H1 (cell line): ENCODE data around the gene SLC22A14. TPM values are rescaled to one million over a fixed set of nuclear protein-coding genes. Genes with fewer than 3 reads are reported as not detected.

Experiments used
- CTCF ChIA-PET: fragments of 300-600 bp; sonication (Branson Sonifier 250); formaldehyde crosslinking; loops from one replicate; lab custom pipeline; 2021; ENCODE audit not compliant: partially characterized antibody; lab: Charles Lee
- POLR2A ChIA-PET: fragments of 300-600 bp; sonication (Branson Sonifier 250); formaldehyde crosslinking; loops from one replicate; lab custom pipeline; 2021; ENCODE audit warnings: inconsistent platforms; ENCODE audit not compliant: partially characterized antibody; lab: Charles Lee
- DNase-seq, 2 experiments: peaks; one replicate each; pipeline versions ENCODE4 v3.0.0 to v3.0.0-alpha.2; 2010 to 2022; ENCODE audit warnings: low spot score in 2 of 2, low read depth in 1 of 2, mixed read lengths in 1 of 2
- FAIRE-seq: peaks from 2 replicates; lab custom pipeline; 2011; peaks lifted over from hg19 to GRCh38; lab: Jason Lieb, UNC
- H2AFZ ChIP-seq: 2 replicates; pipeline ENCODE4 v1.8.1; 2012; ENCODE audit warnings: low read length, inconsistent platforms
- H2AK5ac ChIP-seq: 2 replicates; pipeline ENCODE4 v1.6.1; 2013; ENCODE audit warnings: low read depth, low read length
- H2BK120ac ChIP-seq: replicated peaks from 2 replicates; pipeline ENCODE3; 2013; ENCODE audit warnings: low read depth, low read length, inconsistent platforms
- H2BK12ac ChIP-seq: 2 replicates; pipeline ENCODE4 v1.6.1; 2013; ENCODE audit warnings: low read depth, low read length
- H2BK15ac ChIP-seq: 2 replicates; pipeline ENCODE4 v1.6.1; 2013; ENCODE audit warnings: low read length
- H2BK20ac ChIP-seq: 2 replicates; pipeline ENCODE4 v1.6.1; 2013; ENCODE audit warnings: low read length
- H2BK5ac ChIP-seq: 2 replicates; pipeline ENCODE4 v1.6.1; 2013; ENCODE audit warnings: low read depth, low read length
- H3K14ac ChIP-seq: 2 replicates; pipeline ENCODE4 v1.6.1; 2013; ENCODE audit warnings: inconsistent platforms; ENCODE audit not compliant: insufficient read length
- H3K18ac ChIP-seq: 2 replicates; pipeline ENCODE4 v1.6.1; 2013; ENCODE audit warnings: low read length; ENCODE audit errors: extremely low read depth
- H3K23ac ChIP-seq: 2 replicates; pipeline ENCODE4 v1.6.1; 2013; ENCODE audit warnings: inconsistent platforms; ENCODE audit not compliant: insufficient read length
- H3K23me2 ChIP-seq: 2 replicates; pipeline ENCODE4 v1.6.1; 2013; ENCODE audit warnings: low read depth, low read length
- H3K27ac ChIP-seq: 2 replicates; pipeline ENCODE4 v1.6.1; 2011; ENCODE audit warnings: low read depth, low read length, inconsistent platforms
- H3K27me3 ChIP-seq, 4 experiments: replicated peaks in 1 of 4; 1 replicate in 1 of 4; 2 replicates in 3 of 4; pipeline versions ENCODE4 v1.6.1 to v1.8.1; 2011 to 2013; ENCODE audit warnings: low read length in 3 of 4, mild to moderate bottlenecking in 3 of 4, inconsistent platforms in 2 of 4, mixed read lengths in 2 of 4, moderate library complexity in 1 of 4; ENCODE audit not compliant: control insufficient read depth in 3 of 4, insufficient read depth in 3 of 4; ENCODE audit errors: extremely low read depth in 1 of 4
- H3K36me3 ChIP-seq, 4 experiments: 2 replicates each; pipeline versions ENCODE4 v1.6.1 to v1.8.1; 2011 to 2013; ENCODE audit warnings: mild to moderate bottlenecking in 4 of 4, low read length in 3 of 4, moderate library complexity in 2 of 4, control low read depth in 1 of 4, inconsistent platforms in 1 of 4; ENCODE audit not compliant: insufficient read depth in 4 of 4, control insufficient read depth in 2 of 4
- H3K4ac ChIP-seq: replicated peaks from 2 replicates; pipeline ENCODE3; 2013; ENCODE audit warnings: low read length, low read depth, mixed read lengths, inconsistent platforms; ENCODE audit not compliant: insufficient read length
- H3K4me1 ChIP-seq, 4 experiments: replicated peaks in 1 of 4; 1 replicate in 1 of 4; 2 replicates in 3 of 4; pipeline versions ENCODE4 v1.6.1 to v1.8.1; 2011 to 2013; ENCODE audit warnings: low read length in 3 of 4, inconsistent platforms in 2 of 4, mixed read lengths in 1 of 4; ENCODE audit not compliant: insufficient read depth in 4 of 4, control insufficient read depth in 3 of 4
- H3K4me2 ChIP-seq, 2 experiments: 2 replicates each; pipeline versions ENCODE4 v1.6.1 to v1.8.1; 2011 to 2013; ENCODE audit warnings: low read depth in 2 of 2, low read length in 2 of 2, control low read depth in 1 of 2, inconsistent platforms in 1 of 2, mild to moderate bottlenecking in 1 of 2; ENCODE audit not compliant: insufficient read depth in 1 of 2
- H3K4me3 ChIP-seq, 4 experiments: fragments of 200-600, 300-600 bp in 1 of 4; sonication (generic), shearing (Covaris generic), sonication (Bioruptor Twin) in 1 of 4; 2 replicates each; pipeline versions ENCODE4 v1.5.1 to v1.8.1; 2011 to 2016; ENCODE audit warnings: low read length in 4 of 4, low read depth in 3 of 4, control low read depth in 2 of 4, inconsistent platforms in 2 of 4, mild to moderate bottlenecking in 2 of 4, mixed read lengths in 1 of 4, moderate library complexity in 1 of 4; ENCODE audit not compliant: insufficient read depth in 2 of 4; ENCODE audit errors: extremely low read depth in 1 of 4
- H3K56ac ChIP-seq: replicated peaks from 2 replicates; pipeline ENCODE3; 2013; ENCODE audit warnings: low read depth, mild to moderate bottlenecking, mixed read lengths, low read length, inconsistent platforms; ENCODE audit not compliant: insufficient read length
- H3K79me1 ChIP-seq: 2 replicates; pipeline ENCODE4 v1.6.1; 2013; ENCODE audit warnings: low read depth, low read length, control low read depth
- H3K79me2 ChIP-seq, 2 experiments: 2 replicates each; pipeline versions ENCODE4 v1.6.1 to v1.8.1; 2012 to 2013; ENCODE audit warnings: low read length in 2 of 2, mild to moderate bottlenecking in 2 of 2, inconsistent platforms in 1 of 2; ENCODE audit not compliant: insufficient read depth in 2 of 2, control insufficient read depth in 1 of 2
- H3K9ac ChIP-seq, 4 experiments: replicated peaks in 1 of 4; 1 replicate in 1 of 4; 2 replicates in 3 of 4; pipeline versions ENCODE4 v1.6.1 to v1.8.1; 2011 to 2013; ENCODE audit warnings: low read depth in 3 of 4, low read length in 3 of 4, control low read depth in 2 of 4, mild to moderate bottlenecking in 2 of 4, moderate library complexity in 2 of 4, inconsistent platforms in 1 of 4; ENCODE audit errors: extremely low read depth in 1 of 4
- H3K9me3 ChIP-seq, 2 experiments: 2 replicates each; pipeline versions ENCODE4 v1.6.1 to v1.8.1; 2012 to 2013; ENCODE audit warnings: mild to moderate bottlenecking in 2 of 2, moderate library complexity in 2 of 2, control low read depth in 1 of 2, inconsistent platforms in 1 of 2, low read depth in 1 of 2, low read length in 1 of 2, mixed read lengths in 1 of 2; ENCODE audit not compliant: insufficient read depth in 2 of 2
- H4K20me1 ChIP-seq, 2 experiments: replicated peaks in 1 of 2; 2 replicates each; pipeline versions ENCODE3 to v1.8.1; 2011 to 2013; ENCODE audit warnings: inconsistent platforms in 2 of 2, low read length in 2 of 2, mild to moderate bottlenecking in 1 of 2; ENCODE audit not compliant: insufficient read depth in 2 of 2, control insufficient read depth in 1 of 2
- H4K5ac ChIP-seq: 2 replicates; pipeline ENCODE4 v1.6.1; 2013; ENCODE audit warnings: low read length, low read depth, mixed read lengths, inconsistent platforms; ENCODE audit not compliant: insufficient read length
- H4K8ac ChIP-seq: 2 replicates; pipeline ENCODE4 v1.8.0; 2013; ENCODE audit warnings: mild to moderate bottlenecking, moderate library complexity, low read length, inconsistent platforms; ENCODE audit not compliant: insufficient read depth; ENCODE audit errors: extremely low read depth
- H4K91ac ChIP-seq: replicated peaks from 2 replicates; pipeline ENCODE3; 2013; ENCODE audit warnings: low read length, mixed read lengths, inconsistent platforms; ENCODE audit not compliant: insufficient read length
- CHD1 ChIP-seq: IDR thresholded peaks from 2 replicates; pipeline ENCODE4 v1.6.1; 2012; ENCODE audit warnings: low read depth, low read length, improper control_type of control experiment
- JUN ChIP-seq: IDR thresholded peaks from 2 replicates; pipeline ENCODE4 v1.6.1; 2011; ENCODE audit warnings: low read depth, mild to moderate bottlenecking, improper control_type of control experiment, low read length
- RNF2 ChIP-seq: fragments of 200-900, 300-1000 bp; sonication (generic); IDR thresholded peaks from 2 replicates; pipeline ENCODE4 v1.7.1; 2016; ENCODE audit warnings: borderline replicate concordance, low read depth, mild to moderate bottlenecking, antibody characterized with exemption, low read length; ENCODE audit not compliant: poor library complexity, severe bottlenecking; ENCODE audit errors: missing control alignments
- SIRT6 ChIP-seq: IDR thresholded peaks from one replicate; pipeline ENCODE4 v1.7.1; 2012; ENCODE audit warnings: low read length, inconsistent platforms
- ZNF274 ChIP-seq: IDR thresholded peaks from 2 replicates; pipeline ENCODE4 v1.7.0; 2012; ENCODE audit warnings: low read length, borderline replicate concordance; ENCODE audit errors: extremely low read depth
- WGBS, 2 experiments: shearing (Covaris generic) in 1 of 2; methylation state at CpG; one replicate each; pipeline versions ENCODE4 v1.1.6 to v1.1.7; 2013 to 2015; ENCODE audit warnings: low lambda C conversion rate in 2 of 2, mixed read lengths in 2 of 2, inconsistent platforms in 1 of 2, low coverage in 1 of 2, missing lambda C conversion rate in 1 of 2; ENCODE audit not compliant: insufficient replicate concordance in 2 of 2, insufficient coverage in 1 of 2, insufficient read length in 1 of 2; ENCODE audit errors: extremely low coverage in 1 of 2, missing lambda C conversion rate in 1 of 2; 5-methylcytosine and 5-hydroxymethylcytosine counted together
- polyA plus RNA-seq, 7 experiments: library from polyadenylated mRNA; depleted of rRNA in 3 of 7; stranded (reverse) in 5 of 7; unstranded in 2 of 7; fragments of >200 nt in 5 of 7; fragments of 200-250 nt in 2 of 7; gene quantifications; 1 replicate in 5 of 7; 2 replicates in 1 of 7; 4 replicates in 1 of 7; pipeline versions ENCODE4 v1.2.1 to v1.2.3, GENCODE V29; 2011 to 2013; ENCODE audit warnings: missing spikeins in 2 of 7, mixed read lengths in 2 of 7
- total RNA-seq: library from RNA; stranded (reverse); fragmentation: NEBNext Ultra II Directional; extraction: Animal tissue kit (Norgen Biotek cat#: 25700); gene quantifications from 2 replicates; pipeline ENCODE4 v1.2.1, GENCODE V29; 2021

SLC22A14 gene
- total and polyA plus RNA-seq, 2 of the 8 experiments (the other 6 are each of a cell fraction or from before 2014, with no cell fraction given): 0.03 TPM; not detected in 1

- Histone ChIP-seq H4K20me1 (no peaks in the 10 kb centered on the region), H2BK5ac (no peak overlapping the region), H3K36me3 (no peaks in the 10 kb centered on the region), H3K4me1 (0 out of 7 replicates have a peak, but pooled peaks cover 0 to 3% (median 0%) of the 10 kb centered on the region in 4 experiments), H3K9ac (no peak overlapping the region), H3K27me3 (peaks cover 0 to 14% (median 4%) of the 10 kb centered on the region in 4 experiments; a peak in 4 of 7 replicates), H4K91ac (no peak overlapping the region), H2AK5ac (no peak overlapping the region), H3K79me1 (no peaks in the 10 kb centered on the region; the same call in 1 of the 2 replicates), H2AFZ (no peak overlapping the region), H4K5ac (no peak overlapping the region), H3K27ac (no peak overlapping the region), H3K23ac (no peak overlapping the region), H3K79me2 (no peaks in the 10 kb centered on the region), H2BK15ac (no peak overlapping the region), H3K9me3 (no peaks in the 10 kb centered on the region), H2BK120ac (no peak overlapping the region), H3K23me2 (peaks cover 3% of the 10 kb centered on the region; the same call in 1 of the 2 replicates), H3K4me2 (no peak overlapping the region), H3K56ac (no peak overlapping the region), H4K8ac (no peak overlapping the region), H2BK20ac (no peak overlapping the region), H2BK12ac (no peak overlapping the region), H3K14ac (no peak overlapping the region), H3K4me3 (no peak overlapping the region), H3K18ac (no peak overlapping the region), H3K4ac (no peak overlapping the region)
- TF ChIP-seq SIRT6 (no peak), CHD1 (no peak), ZNF274 (no peak), JUN (no peak), RNF2 (no peak)
- DNase-seq (no peak), FAIRE-seq (no peak)
- WGBS, 2 experiments: 88% methylated on average over 8 of the region's 8 CpGs; no CpG with 5 or more reads in 1 of the 2 experiments
- ChIA-PET POLR2A (no interaction called here), CTCF (interaction anchor here (1.4 kb wide), 1 partner anchor 131 kb away, joined by 6 read pairs; no protein-coding TSS in a partner anchor)
Measured at GRCh38 chr3:38349684-38350359, 67.7 kb downstream of the SLC22A14 start.
